GM23338 (cell line): Measurements from ENCODE around the gene THSD4. TPM values are rescaled to one million over a fixed set of nuclear protein-coding genes. Genes with fewer than 3 reads are reported as not detected.

ENCODE experiments used
- ATAC-seq: fragments of 200-7000 bp; cut with Tn5 transposase; 3 replicates; pipeline ENCODE4 v1.9.1; 2020
- DNase-seq: peaks from one replicate; pipeline ENCODE4 v3.0.0-alpha.2; 2015; ENCODE audit warnings: low spot score
- H2AFZ ChIP-seq: fragments of 200-600 bp; sonication (generic); 2 replicates; pipeline ENCODE4 v1.8.0; 2016; ENCODE audit warnings: antibody characterized with exemption, mild to moderate bottlenecking, moderate library complexity
- H3F3A ChIP-seq: fragments of 200-600 bp; sonication (generic); replicated peaks from 2 replicates; pipeline ENCODE4 v1.8.0; 2017; ENCODE audit warnings: antibody characterized with exemption, mixed run types, low read depth
- H3K27ac ChIP-seq: fragments of 200-600 bp; sonication (generic); 2 replicates; pipeline ENCODE4 v1.6.1; 2016; ENCODE audit warnings: low read depth
- H3K27me3 ChIP-seq: fragments of 200-600 bp; sonication (generic); 2 replicates; pipeline ENCODE4 v1.8.0; 2016; ENCODE audit warnings: mild to moderate bottlenecking, mixed run types, moderate library complexity; ENCODE audit not compliant: insufficient read depth
- H3K36me3 ChIP-seq: fragments of 200-600 bp; sonication (generic); 2 replicates; pipeline ENCODE4 v1.8.0; 2016; ENCODE audit warnings: mild to moderate bottlenecking; ENCODE audit not compliant: insufficient read depth
- H3K4me1 ChIP-seq: fragments of 200-600 bp; sonication (generic); 2 replicates; pipeline ENCODE4 v1.8.0; 2016; ENCODE audit warnings: mild to moderate bottlenecking, moderate library complexity; ENCODE audit not compliant: insufficient read depth
- H3K4me2 ChIP-seq: fragments of 200-600 bp; sonication (generic); 2 replicates; pipeline ENCODE4 v1.7.1; 2017; ENCODE audit warnings: mixed run types
- H3K4me3 ChIP-seq: fragments of 200-600 bp; sonication (generic); 2 replicates; pipeline ENCODE4 v1.6.1; 2016; ENCODE audit warnings: mixed run types
- H3K79me2 ChIP-seq: fragments of 200-600 bp; sonication (generic); replicated peaks from 2 replicates; pipeline ENCODE4 v1.8.0; 2017; ENCODE audit warnings: mild to moderate bottlenecking; ENCODE audit not compliant: insufficient read depth
- H3K9me2 ChIP-seq: fragments of 200-600 bp; sonication (generic); 2 replicates; pipeline ENCODE4 v1.8.0; 2017; ENCODE audit not compliant: insufficient read depth
- H4K20me1 ChIP-seq: fragments of 200-600 bp; sonication (generic); replicated peaks from 2 replicates; pipeline ENCODE4 v1.8.0; 2017; ENCODE audit warnings: mild to moderate bottlenecking; ENCODE audit not compliant: insufficient read depth
- H3K27ac Mint-ChIP-seq: 2 replicates; pipeline ENCODE4 v1.8.0; 2020; ENCODE audit warnings: inconsistent platforms, mild to moderate bottlenecking, moderate library complexity, mixed read lengths
- H3K27me3 Mint-ChIP-seq: 3 replicates; pipeline ENCODE4 v1.8.0; 2022; ENCODE audit warnings: low read depth, mild to moderate bottlenecking, moderate library complexity, mixed read lengths, inconsistent platforms; ENCODE audit not compliant: insufficient read depth, poor library complexity
- H3K36me3 Mint-ChIP-seq: 3 replicates; pipeline ENCODE4 v1.8.0; 2021; ENCODE audit warnings: low read depth, mild to moderate bottlenecking, inconsistent platforms, moderate library complexity, mixed read lengths
- H3K4me1 Mint-ChIP-seq: 3 replicates; pipeline ENCODE4 v1.8.0; 2020; ENCODE audit warnings: mild to moderate bottlenecking, inconsistent platforms, mixed read lengths
- H3K4me3 Mint-ChIP-seq: 3 replicates; pipeline ENCODE4 v1.8.0; 2021; ENCODE audit warnings: moderate library complexity, mild to moderate bottlenecking, inconsistent platforms, mixed read lengths
- H3K9me3 Mint-ChIP-seq: 3 replicates; pipeline ENCODE4 v1.8.0; 2020; ENCODE audit warnings: moderate library complexity, mild to moderate bottlenecking, inconsistent platforms, mixed read lengths
- CTCF ChIP-seq, 2 experiments: fragments of 200-600 bp in 1 of 2; sonication (generic) in 1 of 2; conservative IDR thresholded peaks; 2 replicates each; pipeline versions ENCODE4 v1.5.1 to v1.6.1; 2016 to 2017; ENCODE audit warnings: antibody characterized with exemption in 2 of 2, low read depth in 2 of 2, mild to moderate bottlenecking in 2 of 2, moderate library complexity in 1 of 2
- ETS1 ChIP-seq: IDR thresholded peaks from 2 replicates; pipeline ENCODE4 v1.6.1; 2016; ENCODE audit warnings: antibody characterized with exemption
- EZH2 ChIP-seq: fragments of 200-600 bp; sonication (generic); IDR thresholded peaks from one replicate; pipeline ENCODE4 v1.8.0; 2017; ENCODE audit warnings: antibody characterized with exemption, mild to moderate bottlenecking, low read depth; ENCODE audit not compliant: unreplicated experiment
- EZH2phosphoT487 ChIP-seq: fragments of 200-600 bp; sonication (generic); IDR thresholded peaks from one replicate; pipeline ENCODE4 v1.8.1; 2018; ENCODE audit warnings: antibody characterized with exemption; ENCODE audit not compliant: unreplicated experiment
- POLR2AphosphoS5 ChIP-seq: IDR thresholded peaks from 2 replicates; pipeline ENCODE4 v1.6.1; 2016; ENCODE audit warnings: antibody characterized with exemption, low read depth
- ZNF114 ChIP-seq: fragments of 250-450 bp; sonication (Bioruptor Pico); IDR thresholded peaks from 2 replicates; pipeline ENCODE4 v1.5.0; 2020; ENCODE audit warnings: mild to moderate bottlenecking, moderate library complexity
- ZNF462 ChIP-seq: fragments of 250-450 bp; sonication (Bioruptor Pico); IDR thresholded peaks from 2 replicates; pipeline ENCODE4 v1.5.0; 2020; ENCODE audit warnings: mild to moderate bottlenecking, moderate library complexity
- polyA plus RNA-seq: library from polyadenylated mRNA; unstranded; fragments of >200 nt; fragmentation: Nextera tagmentation; extraction: Ambion mirVana; gene quantifications from 2 replicates; pipeline ENCODE4 v1.2.1, GENCODE V29; 2016
- total RNA-seq: library from RNA; depleted of rRNA; stranded (reverse); fragments of >200 nt; shearing (Covaris generic); gene quantifications from 2 replicates; pipeline ENCODE4 v1.2.3, GENCODE V29; 2014

The THSD4 gene
- total and polyA plus RNA-seq, 2 experiments from 2014 or later, result 2.0 to 7.4 TPM

- H3K4me2 ChIP-seq, result no peak overlapping the region
- H3K27ac Mint-ChIP-seq, result no peak overlapping the region
- no peak for ATAC-seq
These were observed 674.8 kb downstream of the THSD4 start for GRCh38 chr15:71790081-71790480.

GRCh38 chr15:71791975-71792374 lies 676.7 kb downstream of the THSD4 start:
- ATAC-seq (no peak), DNase-seq (no peak)
- H3K4me2 ChIP-seq, result no peak overlapping the region
- no peak overlapping the region for H2AFZ ChIP-seq
- no peaks in the 10 kb centered on the region for H3K36me3 ChIP-seq
- no peaks in the 10 kb centered on the region for H3K4me1 Mint-ChIP-seq
- peaks cover 1% of the 10 kb centered on the region for H3K27me3 Mint-ChIP-seq
- H3K4me1 ChIP-seq, result no peaks in the 10 kb centered on the region
- H3F3A ChIP-seq, result no peaks in the 10 kb centered on the region
- H3K36me3 Mint-ChIP-seq, result no peaks in the 10 kb centered on the region
- no peaks in the 10 kb centered on the region for H3K9me2 ChIP-seq
- H3K27ac ChIP-seq, result no peak overlapping the region
- H3K27ac Mint-ChIP-seq, result no peak overlapping the region
- H3K4me3 Mint-ChIP-seq, result no peak overlapping the region
- no peaks in the 10 kb centered on the region for H4K20me1 ChIP-seq
- H3K9me3 Mint-ChIP-seq, result no peaks in the 10 kb centered on the region
- no peaks in the 10 kb centered on the region for H3K27me3 ChIP-seq
- H3K79me2 ChIP-seq, result no peaks in the 10 kb centered on the region
- H3K4me3 ChIP-seq, result no peak overlapping the region
- no peak for TF ChIP-seq ZNF462 (CRISPR knock-in tag)

More at GRCh38 chr15:71790081-71790480, 674.8 kb downstream of the THSD4 start:
- no peaks in the 10 kb centered on the region for H3F3A ChIP-seq
- H3K27ac ChIP-seq, result no peak overlapping the region
- Mint-ChIP-seq H3K36me3 (no peaks in the 10 kb centered on the region), H3K4me3 (no peak overlapping the region), H3K9me3 (no peaks in the 10 kb centered on the region), H3K27me3 (peaks cover 3% of the 10 kb centered on the region), H3K4me1 (no peaks in the 10 kb centered on the region)
- H3K27me3 ChIP-seq, result no peaks in the 10 kb centered on the region
- H2AFZ ChIP-seq, result no peak overlapping the region
- no peaks in the 10 kb centered on the region for H3K9me2 ChIP-seq
- DNase-seq, result no peak
- H3K79me2 ChIP-seq, result no peaks in the 10 kb centered on the region
- H3K4me1 ChIP-seq, result no peaks in the 10 kb centered on the region
- H3K36me3 ChIP-seq, result no peaks in the 10 kb centered on the region
- TF ChIP-seq CTCF (conservative IDR thresholded peaks at IDR 0.05; ENCODE audit: low read depth in 2 of 2) (no peak), POLR2AphosphoS5 (no peak), EZH2phosphoT487 (no peak), ETS1 (no peak), ZNF114 (CRISPR knock-in tag) (no peak), EZH2 (no peak)
- no peak overlapping the region for H3K4me3 ChIP-seq
- no peaks in the 10 kb centered on the region for H4K20me1 ChIP-seq
